Fibroblast of lung (primary cell): Measurements from ENCODE around the gene MYH10. TPM values are rescaled to one million over a fixed set of nuclear protein-coding genes. Genes with fewer than 3 reads are reported as not detected.

ENCODE experiments used
- DNase-seq, 2 donors: peaks; one replicate each; pipeline versions ENCODE4 v3.0.0 to v3.0.0-alpha.2; 2010; ENCODE audit warnings: low read depth in 2 of 2
- H2AFZ ChIP-seq: 2 replicates; pipeline ENCODE4 v1.5.1; 2012; ENCODE audit warnings: low read length, control low read depth, inconsistent platforms
- H3K27ac ChIP-seq: 2 replicates; pipeline ENCODE4 v1.5.1; 2011; ENCODE audit warnings: low read length, control low read depth; ENCODE audit not compliant: insufficient read depth
- H3K27me3 ChIP-seq: 2 replicates; pipeline ENCODE4 v1.5.1; 2011; ENCODE audit warnings: mild to moderate bottlenecking, low read length; ENCODE audit not compliant: control insufficient read depth, insufficient read depth
- H3K36me3 ChIP-seq: 2 replicates; pipeline ENCODE4 v1.5.1; 2011; ENCODE audit warnings: low read length; ENCODE audit not compliant: control insufficient read depth, insufficient read depth
- H3K4me1 ChIP-seq: 2 replicates; pipeline ENCODE4 v1.5.1; 2011; ENCODE audit warnings: low read length; ENCODE audit not compliant: control insufficient read depth, insufficient read depth; ENCODE audit errors: extremely low read depth
- H3K4me2 ChIP-seq: 2 replicates; pipeline ENCODE4 v1.5.1; 2011; ENCODE audit warnings: low read length, control low read depth; ENCODE audit not compliant: insufficient read depth; ENCODE audit errors: extremely low read depth
- H3K4me3 ChIP-seq, 4 experiments: fragments of 200-600 bp in 1 of 4; sonication (generic) in 1 of 4; replicated peaks in 1 of 4; 2 replicates each; pipeline ENCODE4 v1.5.1; 2011 to 2016; ENCODE audit warnings: low read length in 4 of 4, low read depth in 3 of 4, mild to moderate bottlenecking in 3 of 4, control low read depth in 2 of 4, inconsistent platforms in 1 of 4, mixed read lengths in 1 of 4; ENCODE audit not compliant: insufficient read depth in 1 of 4; ENCODE audit errors: control extremely low read depth in 1 of 4
- H3K79me2 ChIP-seq: 2 replicates; pipeline ENCODE4 v1.5.1; 2012; ENCODE audit warnings: mild to moderate bottlenecking, low read length, inconsistent platforms; ENCODE audit not compliant: control insufficient read depth, insufficient read depth
- H3K9ac ChIP-seq: 2 replicates; pipeline ENCODE4 v1.5.1; 2011; ENCODE audit warnings: mild to moderate bottlenecking, low read length, control low read depth; ENCODE audit not compliant: insufficient read depth
- H3K9me3 ChIP-seq: 2 replicates; pipeline ENCODE4 v1.5.1; 2012; ENCODE audit warnings: low read depth, low read length; ENCODE audit not compliant: control insufficient read depth, insufficient read depth
- H4K20me1 ChIP-seq: 2 replicates; pipeline ENCODE4 v1.5.1; 2011; ENCODE audit warnings: low read length; ENCODE audit not compliant: control insufficient read depth, insufficient read depth; ENCODE audit errors: extremely low read depth
- EZH2 ChIP-seq: IDR thresholded peaks from 2 replicates; pipeline ENCODE4 v1.5.1; 2012; ENCODE audit warnings: low read length, control low read depth, mild to moderate bottlenecking; ENCODE audit errors: missing control alignments
- polyA plus RNA-seq, 2 donors: library from polyadenylated mRNA; depleted of rRNA in 1 of 2; stranded (reverse) in 1 of 2; unstranded in 1 of 2; fragments of >200 nt; gene quantifications; 2 replicates each; pipeline ENCODE4 v1.2.1, GENCODE V29; 2011 to 2012; ENCODE audit warnings: missing spikeins in 1 of 2
- total RNA-seq: library from RNA; depleted of rRNA; stranded (reverse); fragments of >200 nt; gene quantifications from 2 replicates; pipeline ENCODE4 v1.2.1, GENCODE V29; 2014
- TF ChIP-seq, protein P1 (sequence below), 2 donors: IDR thresholded peaks in 1 of 2; conservative IDR thresholded peaks in 1 of 2; 1 replicate in 1 of 2; 2 replicates in 1 of 2; pipeline ENCODE4 v1.5.1; 2011 to 2012; ENCODE audit warnings: low read length in 2 of 2, control low read depth in 1 of 2, inconsistent platforms in 1 of 2, low read depth in 1 of 2, mild to moderate bottlenecking in 1 of 2

The MYH10 gene
- total and polyA plus RNA-seq, 2 donors (not counting 1 experiment from before 2014, with no cell fraction given): 54.6 to 104 TPM

- no peak for DNase-seq
- peaks cover 36% of the 10 kb centered on the region for H3K79me2 ChIP-seq
- H2AFZ ChIP-seq: no peak overlapping the region
- H4K20me1 ChIP-seq: no peaks in the 10 kb centered on the region
- no peak overlapping the region for H3K9ac ChIP-seq
- H3K36me3 ChIP-seq: peaks cover 32% of the 10 kb centered on the region
- no peaks in the 10 kb centered on the region for H3K27me3 ChIP-seq
- no peak overlapping the region for H3K4me3 ChIP-seq
- no peaks in the 10 kb centered on the region for H3K9me3 ChIP-seq
- no peak overlapping the region for H3K4me2 ChIP-seq
- H3K4me1 ChIP-seq: peaks cover 3% of the 10 kb centered on the region
- H3K27ac ChIP-seq: no peak overlapping the region
- no peak for TF ChIP-seq EZH2
- TF ChIP-seq, protein P1, sequence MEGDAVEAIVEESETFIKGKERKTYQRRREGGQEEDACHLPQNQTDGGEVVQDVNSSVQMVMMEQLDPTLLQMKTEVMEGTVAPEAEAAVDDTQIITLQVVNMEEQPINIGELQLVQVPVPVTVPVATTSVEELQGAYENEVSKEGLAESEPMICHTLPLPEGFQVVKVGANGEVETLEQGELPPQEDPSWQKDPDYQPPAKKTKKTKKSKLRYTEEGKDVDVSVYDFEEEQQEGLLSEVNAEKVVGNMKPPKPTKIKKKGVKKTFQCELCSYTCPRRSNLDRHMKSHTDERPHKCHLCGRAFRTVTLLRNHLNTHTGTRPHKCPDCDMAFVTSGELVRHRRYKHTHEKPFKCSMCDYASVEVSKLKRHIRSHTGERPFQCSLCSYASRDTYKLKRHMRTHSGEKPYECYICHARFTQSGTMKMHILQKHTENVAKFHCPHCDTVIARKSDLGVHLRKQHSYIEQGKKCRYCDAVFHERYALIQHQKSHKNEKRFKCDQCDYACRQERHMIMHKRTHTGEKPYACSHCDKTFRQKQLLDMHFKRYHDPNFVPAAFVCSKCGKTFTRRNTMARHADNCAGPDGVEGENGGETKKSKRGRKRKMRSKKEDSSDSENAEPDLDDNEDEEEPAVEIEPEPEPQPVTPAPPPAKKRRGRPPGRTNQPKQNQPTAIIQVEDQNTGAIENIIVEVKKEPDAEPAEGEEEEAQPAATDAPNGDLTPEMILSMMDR (conservative IDR thresholded peaks at IDR 0.05 in 1 of 2, IDR thresholded peaks at IDR 0.05 in 1 of 2; ENCODE audit: low read depth in 1 of 2, low read length in 2 of 2): no peak
These were observed 167.4 kb downstream of the MYH10 start for GRCh38 chr17:8463099-8463498.

DNA sequence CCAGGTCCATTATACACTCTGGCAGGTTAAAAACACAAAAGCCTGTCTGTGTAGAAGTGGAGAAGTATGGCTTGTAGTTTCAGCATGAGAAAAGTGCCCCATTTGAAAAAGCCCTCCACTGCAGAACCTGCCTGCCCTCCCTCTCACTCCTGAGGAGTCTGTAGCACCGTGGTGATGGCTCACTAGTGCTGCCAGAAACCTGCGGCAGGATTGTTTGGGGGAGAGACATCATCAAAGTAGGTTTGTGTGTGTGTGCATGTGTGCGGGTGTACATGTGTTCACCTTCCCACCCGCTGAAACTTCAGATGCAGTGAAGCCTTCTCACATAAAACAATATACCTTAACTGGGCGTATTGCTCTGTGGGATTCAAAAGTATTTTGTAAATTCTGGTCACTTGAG, 168.0 kb downstream of the MYH10 start:
- Histone ChIP-seq H3K9me3 (no peaks in the 10 kb centered on the region), H3K36me3 (peaks cover 31% of the 10 kb centered on the region), H3K4me2 (no peak overlapping the region), H3K79me2 (peaks cover 36% of the 10 kb centered on the region), H3K27ac (no peak overlapping the region), H2AFZ (no peak overlapping the region), H3K4me1 (peaks cover 3% of the 10 kb centered on the region), H3K9ac (no peak overlapping the region), H3K27me3 (no peaks in the 10 kb centered on the region), H4K20me1 (no peaks in the 10 kb centered on the region), H3K4me3 (no peak overlapping the region)
- TF ChIP-seq EZH2: no peak
- TF ChIP-seq, protein P1 (conservative IDR thresholded peaks at IDR 0.05 in 1 of 2, IDR thresholded peaks at IDR 0.05 in 1 of 2; ENCODE audit: low read depth in 1 of 2, low read length in 2 of 2): no peak
- DNase-seq: no peak

DNA sequence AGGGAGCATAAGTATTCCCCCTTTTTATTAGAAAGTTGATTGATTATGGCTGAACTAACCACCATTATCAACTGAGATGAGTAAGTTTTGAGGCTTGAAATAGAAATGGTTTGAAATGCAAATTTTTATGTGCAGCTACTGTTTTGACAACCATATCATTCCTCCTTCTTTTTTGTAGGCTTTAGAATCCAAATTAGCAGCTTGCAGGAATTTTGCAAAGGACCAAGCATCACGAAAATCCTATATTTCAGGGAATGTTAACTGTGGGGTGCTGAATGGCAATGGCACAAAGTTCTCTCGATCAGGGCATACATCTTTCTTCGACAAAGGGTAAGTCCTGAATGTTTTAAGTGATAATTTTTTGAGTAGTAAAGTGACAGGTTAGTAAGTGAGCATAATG, 170.7 kb downstream of the MYH10 start:
- no peaks in the 10 kb centered on the region for H4K20me1 ChIP-seq
- H3K27ac ChIP-seq: no peak overlapping the region
- H2AFZ ChIP-seq: no peak overlapping the region
- TF ChIP-seq, protein P1 (conservative IDR thresholded peaks at IDR 0.05 in 1 of 2, IDR thresholded peaks at IDR 0.05 in 1 of 2; ENCODE audit: low read depth in 1 of 2, low read length in 2 of 2): no peak
- TF ChIP-seq EZH2: no peak
- H3K9ac ChIP-seq: no peak overlapping the region
- no peak overlapping the region for H3K4me2 ChIP-seq
- H3K4me1 ChIP-seq: no peaks in the 10 kb centered on the region
- no peaks in the 10 kb centered on the region for H3K27me3 ChIP-seq
- H3K4me3 ChIP-seq: no peak overlapping the region
- DNase-seq: no peak
- no peaks in the 10 kb centered on the region for H3K9me3 ChIP-seq
- peaks cover 27% of the 10 kb centered on the region for H3K36me3 ChIP-seq
- peaks cover 22% of the 10 kb centered on the region for H3K79me2 ChIP-seq
